PFSK-1 (cell line): ENCODE data around the gene CEP112.

ENCODE experiments used
- FOXP2 ChIP-seq: optimal IDR thresholded peaks from 2 replicates; pipeline ENCODE3; 2011; ENCODE audit warnings: borderline replicate concordance, control low read depth, inconsistent platforms; ENCODE audit not compliant: insufficient read depth; ENCODE audit errors: extremely low read length, extremely low read depth
- POLR2AphosphoS5 ChIP-seq: IDR thresholded peaks from 2 replicates; pipeline ENCODE4 v1.6.1; 2012; ENCODE audit warnings: low read depth, mild to moderate bottlenecking, control low read depth, low read length, moderate library complexity
- REST ChIP-seq, 2 experiments: IDR thresholded peaks; 2 replicates each; pipeline versions ENCODE4 v1.6.1 to v1.8.0; 2011 to 2012; ENCODE audit warnings: low read depth in 2 of 2, low read length in 2 of 2, control low read depth in 1 of 2, inconsistent platforms in 1 of 2, mild to moderate bottlenecking in 1 of 2, moderate library complexity in 1 of 2; ENCODE audit not compliant: insufficient read depth in 1 of 2
- SIN3A ChIP-seq: IDR thresholded peaks from 2 replicates; pipeline ENCODE4 v1.6.1; 2012; ENCODE audit warnings: mild to moderate bottlenecking, low read length, moderate library complexity, borderline replicate concordance; ENCODE audit not compliant: insufficient read depth
- TAF1 ChIP-seq: IDR thresholded peaks from 2 replicates; pipeline ENCODE4 v1.6.1; 2012; ENCODE audit warnings: low read length, control low read depth, borderline replicate concordance; ENCODE audit not compliant: insufficient read depth

GRCh38 chr17:66203274-66204015 is 11.5 kb upstream of the CEP112 start:
- TF ChIP-seq POLR2AphosphoS5 (no peak), TAF1 (no peak), REST (IDR thresholded peaks at IDR 0.05; ENCODE audit: insufficient read depth in 1 of 2, low read depth in 2 of 2, low read length in 2 of 2) (no peak), SIN3A (no peak), FOXP2 (no peak)
